GM11168 (cell line): ENCODE results near the gene VAMP4.
"Not testable (repeated sequence)": the region's sequence is repeated elsewhere in the genome, so short reads cannot be mapped to it uniquely, and the experiment has no call there.

Experiments
- in situ Hi-C: fragments of 300-500 bp; cut with MboI; formaldehyde crosslinking; loops from one replicate; pipeline ENCODE4 v1.12.0; 2022; ENCODE audit warnings: low sequenced_read_pairs; ENCODE audit not compliant: unreplicated experiment

VAMP4 gene

GRCh38 chr1:171712341-171712740, 29.5 kb downstream of the VAMP4 start:
- in situ Hi-C loops, result no loop called here

- in situ Hi-C loops, result no loop called here
These were observed 30.2 kb downstream of the VAMP4 start for GRCh38 chr1:171711643-171712042.

- in situ Hi-C loops, result no loop called here
These were observed 34.3 kb downstream of the VAMP4 start for GRCh38 chr1:171707583-171707982.

- in situ Hi-C loops, result no loop called here
These were observed 39.3 kb downstream of the VAMP4 start for GRCh38 chr1:171702598-171702997.

GRCh38 chr1:171699531-171699930, 42.3 kb downstream of the VAMP4 start:
- in situ Hi-C loops, result no loop called here

- in situ Hi-C loops, result not testable (repeated sequence)
These were observed 46.1 kb downstream of the VAMP4 start for GRCh38 chr1:171695772-171696171.

GRCh38 chr1:171693541-171693940, 48.3 kb downstream of the VAMP4 start:
- in situ Hi-C loops, result not testable (repeated sequence)

GRCh38 chr1:171683870-171684269, 58.0 kb downstream of the VAMP4 start:
- in situ Hi-C loops, result no loop called here

- in situ Hi-C loops, result no loop called here
These were observed 61.5 kb downstream of the VAMP4 start for GRCh38 chr1:171680339-171680738.

GRCh38 chr1:171676823-171677222, 65.0 kb downstream of the VAMP4 start:
- in situ Hi-C loops, result no loop called here

GRCh38 chr1:171674431-171675405, 67.1 kb downstream of the VAMP4 start:
- in situ Hi-C loops, result no loop called here

- in situ Hi-C loops, result no loop called here
These were observed 71.1 kb downstream of the VAMP4 start for GRCh38 chr1:171670739-171671138.

GRCh38 chr1:171668372-171668771, 73.5 kb downstream of the VAMP4 start:
- in situ Hi-C loops, result no loop called here

- in situ Hi-C loops, result no loop called here
These were observed 75.6 kb downstream of the VAMP4 start for GRCh38 chr1:171666114-171666769.

GRCh38 chr1:171664976-171665375, 76.9 kb downstream of the VAMP4 start:
- in situ Hi-C loops, result no loop called here

- in situ Hi-C loops, result no loop called here
These were observed 77.8 kb downstream of the VAMP4 start for GRCh38 chr1:171663854-171664575.

GRCh38 chr1:171663036-171663853, 78.6 kb downstream of the VAMP4 start:
- in situ Hi-C loops, result no loop called here

GRCh38 chr1:171661076-171661650, 80.7 kb downstream of the VAMP4 start:
- in situ Hi-C loops, result no loop called here

GRCh38 chr1:171656206-171656605, 85.7 kb downstream of the VAMP4 start:
- in situ Hi-C loops, result not testable (repeated sequence)

- in situ Hi-C loops, result no loop called here
These were observed 86.1 kb downstream of the VAMP4 start for GRCh38 chr1:171655746-171656116.
